Nephron progenitor cell (in vitro differentiated cells): ENCODE data around the gene LTA4H.

Experiments used
- DNase-seq: peaks from one replicate; pipeline ENCODE4 v3.0.0; 2021
- H3K27ac Mint-ChIP-seq: 2 replicates; pipeline ENCODE4 v1.8.0; 2021; ENCODE audit warnings: mild to moderate bottlenecking, moderate library complexity, mixed read lengths
- H3K27me3 Mint-ChIP-seq: 2 replicates; pipeline ENCODE4 v1.8.0; 2021; ENCODE audit warnings: mild to moderate bottlenecking, low read depth, mixed read lengths; ENCODE audit not compliant: poor library complexity
- H3K36me3 Mint-ChIP-seq: 2 replicates; pipeline ENCODE4 v1.8.0; 2021; ENCODE audit warnings: low read depth, mixed read lengths
- H3K4me1 Mint-ChIP-seq: 2 replicates; pipeline ENCODE4 v1.8.0; 2021; ENCODE audit warnings: mixed read lengths
- H3K4me3 Mint-ChIP-seq: 2 replicates; pipeline ENCODE4 v1.8.0; 2021; ENCODE audit warnings: mild to moderate bottlenecking, moderate library complexity, mixed read lengths
- H3K9me3 Mint-ChIP-seq: 2 replicates; pipeline ENCODE4 v1.8.0; 2021; ENCODE audit warnings: mild to moderate bottlenecking, moderate library complexity, mixed read lengths
- TF ChIP-seq, protein P1 (sequence below): fragments of 200-600 bp; sonication (generic); IDR thresholded peaks from 2 replicates; pipeline ENCODE4 v1.5.0; 2021; ENCODE audit warnings: antibody characterized with exemption

Gene LTA4H

DNA sequence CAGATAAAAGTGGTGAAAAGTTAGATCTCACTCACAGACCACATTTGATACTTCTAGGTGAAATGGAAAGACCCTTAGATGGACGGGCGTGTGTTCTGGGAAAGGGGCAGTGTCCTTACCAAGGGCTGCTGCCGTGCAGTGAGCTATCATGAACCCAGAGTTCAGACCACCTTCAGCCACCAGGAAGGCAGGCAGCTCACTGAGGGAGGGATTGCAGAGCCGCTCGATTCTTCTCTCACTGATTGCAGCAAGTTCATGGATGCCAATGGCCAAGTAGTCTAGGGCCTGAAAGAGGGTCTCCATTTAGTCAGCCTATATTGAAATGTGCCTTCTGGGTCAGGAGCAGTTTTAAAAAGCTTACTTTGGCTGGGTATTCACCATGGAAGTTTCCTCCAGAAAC is 55.0 kb downstream of the LTA4H start:
- H3K27me3 Mint-ChIP-seq: peaks cover 3% of the 10 kb centered on the region
- H3K9me3 Mint-ChIP-seq: no peaks in the 10 kb centered on the region
- no peak overlapping the region for H3K27ac Mint-ChIP-seq
- no peak for DNase-seq
- no peak overlapping the region for H3K4me3 Mint-ChIP-seq
- no peaks in the 10 kb centered on the region for H3K4me1 Mint-ChIP-seq
- no peaks in the 10 kb centered on the region for H3K36me3 Mint-ChIP-seq
- TF ChIP-seq, protein P1, sequence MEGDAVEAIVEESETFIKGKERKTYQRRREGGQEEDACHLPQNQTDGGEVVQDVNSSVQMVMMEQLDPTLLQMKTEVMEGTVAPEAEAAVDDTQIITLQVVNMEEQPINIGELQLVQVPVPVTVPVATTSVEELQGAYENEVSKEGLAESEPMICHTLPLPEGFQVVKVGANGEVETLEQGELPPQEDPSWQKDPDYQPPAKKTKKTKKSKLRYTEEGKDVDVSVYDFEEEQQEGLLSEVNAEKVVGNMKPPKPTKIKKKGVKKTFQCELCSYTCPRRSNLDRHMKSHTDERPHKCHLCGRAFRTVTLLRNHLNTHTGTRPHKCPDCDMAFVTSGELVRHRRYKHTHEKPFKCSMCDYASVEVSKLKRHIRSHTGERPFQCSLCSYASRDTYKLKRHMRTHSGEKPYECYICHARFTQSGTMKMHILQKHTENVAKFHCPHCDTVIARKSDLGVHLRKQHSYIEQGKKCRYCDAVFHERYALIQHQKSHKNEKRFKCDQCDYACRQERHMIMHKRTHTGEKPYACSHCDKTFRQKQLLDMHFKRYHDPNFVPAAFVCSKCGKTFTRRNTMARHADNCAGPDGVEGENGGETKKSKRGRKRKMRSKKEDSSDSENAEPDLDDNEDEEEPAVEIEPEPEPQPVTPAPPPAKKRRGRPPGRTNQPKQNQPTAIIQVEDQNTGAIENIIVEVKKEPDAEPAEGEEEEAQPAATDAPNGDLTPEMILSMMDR: no peak

DNA sequence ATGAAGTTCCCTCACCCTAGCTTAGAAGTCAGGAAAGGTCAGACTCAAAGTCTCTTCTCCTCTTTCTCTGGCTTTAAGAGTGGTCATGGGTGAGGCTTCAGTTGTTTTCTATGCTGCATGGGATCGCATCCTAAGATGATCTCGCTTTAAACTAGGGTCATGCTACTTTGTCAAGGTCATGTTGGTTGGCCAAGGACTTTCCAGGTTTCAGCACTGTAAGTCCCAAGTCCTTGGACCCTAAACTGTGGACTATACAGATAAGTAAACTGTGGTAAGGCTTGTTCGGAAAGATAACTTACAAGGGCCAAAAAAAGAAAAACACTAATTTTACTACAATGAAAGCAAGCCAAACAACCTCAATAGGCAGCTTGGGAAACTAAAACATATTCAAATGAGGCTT is 56.6 kb downstream of the LTA4H start:
- DNase-seq: no peak
- Mint-ChIP-seq H3K27ac (no peak overlapping the region), H3K36me3 (no peaks in the 10 kb centered on the region), H3K27me3 (peaks cover 3% of the 10 kb centered on the region), H3K9me3 (no peaks in the 10 kb centered on the region), H3K4me3 (no peak overlapping the region), H3K4me1 (peaks cover 8% of the 10 kb centered on the region)
- TF ChIP-seq, protein P1: no peak

GRCh38 chr12:95978351-95978750 is 57.0 kb downstream of the LTA4H start:
- H3K9me3 Mint-ChIP-seq: no peaks in the 10 kb centered on the region
- no peak for DNase-seq
- H3K27ac Mint-ChIP-seq: no peak overlapping the region
- TF ChIP-seq, protein P1: no peak
- H3K4me1 Mint-ChIP-seq: peaks cover 12% of the 10 kb centered on the region
- H3K27me3 Mint-ChIP-seq: peaks cover 3% of the 10 kb centered on the region
- H3K36me3 Mint-ChIP-seq: no peaks in the 10 kb centered on the region
- no peak overlapping the region for H3K4me3 Mint-ChIP-seq

- TF ChIP-seq, protein P1: no peak
- Mint-ChIP-seq H3K36me3 (no peaks in the 10 kb centered on the region), H3K27me3 (peaks cover 3% of the 10 kb centered on the region), H3K4me1 (peaks cover 17% of the 10 kb centered on the region), H3K4me3 (no peak overlapping the region), H3K9me3 (no peaks in the 10 kb centered on the region), H3K27ac (no peak overlapping the region)
- no peak for DNase-seq
Measured at GRCh38 chr12:95977764-95978305, 57.6 kb downstream of the LTA4H start.

DNA sequence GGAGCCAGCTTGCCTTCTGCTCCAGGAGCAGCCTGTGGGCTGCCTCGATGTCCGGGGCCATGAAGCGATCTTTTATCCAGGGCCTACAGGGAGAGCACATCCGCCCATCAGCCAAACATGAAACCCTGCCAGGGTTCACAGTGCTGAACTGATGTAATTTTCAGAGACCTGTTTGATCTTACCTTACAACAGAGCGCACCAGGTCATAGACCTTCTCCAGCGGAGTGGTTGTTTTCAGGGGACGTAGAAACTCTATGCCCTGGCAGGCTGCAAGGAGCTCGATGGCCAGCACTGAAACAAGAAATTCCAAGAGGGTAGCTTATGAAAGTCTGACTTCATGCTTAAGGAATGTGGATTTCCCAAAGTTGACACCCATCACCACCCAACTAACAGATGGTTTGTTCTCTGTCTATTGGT is 59.0 kb downstream of the LTA4H start:
- Mint-ChIP-seq H3K27ac (no peak overlapping the region), H3K9me3 (no peaks in the 10 kb centered on the region)
- DNase-seq: no peak

GRCh38 chr12:95975491-95975890 is 59.9 kb downstream of the LTA4H start:
- H3K27me3 Mint-ChIP-seq: no peaks in the 10 kb centered on the region
- H3K4me3 Mint-ChIP-seq: no peak overlapping the region
- no peak for DNase-seq
- no peak overlapping the region for H3K27ac Mint-ChIP-seq
- TF ChIP-seq, protein P1: no peak
- H3K36me3 Mint-ChIP-seq: peaks cover under 1% of the 10 kb centered on the region
- peaks cover 6% of the 10 kb centered on the region for H3K9me3 Mint-ChIP-seq
- peaks cover 33% of the 10 kb centered on the region for H3K4me1 Mint-ChIP-seq

More for the DNA sequence above, 59.0 kb downstream of the LTA4H start:
- peaks cover 25% of the 10 kb centered on the region for H3K4me1 Mint-ChIP-seq
- H3K27me3 Mint-ChIP-seq: no peaks in the 10 kb centered on the region
- H3K36me3 Mint-ChIP-seq: no peaks in the 10 kb centered on the region
- no peak overlapping the region for H3K4me3 Mint-ChIP-seq
- TF ChIP-seq, protein P1: no peak
